Colonic mucosa (tissue), 4 donors: ENCODE measurements around the gene ATP23. TPM values are rescaled to one million over a fixed set of nuclear protein-coding genes. Genes with fewer than 3 reads are reported as not detected.

Experiments
- DNase-seq: peaks from one replicate; pipeline ENCODE4 v3.0.0-alpha.2; 2020
- H3K27ac ChIP-seq: fragments of 200-600 bp; one replicate; pipeline ENCODE4 v1.8.0; 2021
- H3K27me3 ChIP-seq: fragments of 200-600 bp; one replicate; pipeline ENCODE4 v1.8.0; 2021
- H3K36me3 ChIP-seq: fragments of 200-600 bp; one replicate; pipeline ENCODE4 v1.8.0; 2021
- H3K4me1 ChIP-seq: fragments of 200-600 bp; one replicate; pipeline ENCODE4 v1.8.0; 2021; ENCODE audit warnings: mild to moderate bottlenecking
- H3K4me3 ChIP-seq: fragments of 200-600 bp; one replicate; pipeline ENCODE4 v1.8.0; 2021
- H3K9ac ChIP-seq, 2 donors: one replicate each; pipeline ENCODE4 v1.7.0; 2013; ENCODE audit warnings: control low read depth in 2 of 2, low read depth in 2 of 2, low read length in 2 of 2
- H3K9me3 ChIP-seq: fragments of 200-600 bp; one replicate; pipeline ENCODE4 v1.8.0; 2021
- CTCF ChIP-seq: fragments of 200-600 bp; IDR thresholded peaks from one replicate; pipeline ENCODE4 v1.8.0; 2022; ENCODE audit warnings: antibody characterized with exemption, mild to moderate bottlenecking
- intact Hi-C: fragments of 100-400 bp; cut with DNase I; formaldehyde crosslinking; loops from one replicate; pipeline ENCODE4 v1.14.1; 2022
- total RNA-seq, 2 donors: library from RNA; stranded (reverse); fragmentation: NEBNext Ultra II Directional in 1 of 2; extraction: Animal tissue kit (Norgen Biotek cat#: 25700) in 1 of 2; gene quantifications; one replicate each; pipeline ENCODE4 v1.2.1, GENCODE V29; 2021
- donor health status: healthy.
- donor health status: DM: no; HTN: no; CAD: no.
- donor health status: DM: no; HTN: no; CAD: no.

ATP23 gene
- total RNA-seq: 10 to 100 TPM; 13.1 to 14.9 TPM

- intact Hi-C loops: no loop called here
- H3K4me1 ChIP-seq: peaks cover 4% of the 10 kb centered on the region
- no peak for TF ChIP-seq CTCF
- no peaks in the 10 kb centered on the region for H3K27me3 ChIP-seq
- no peaks in the 10 kb centered on the region for H3K36me3 ChIP-seq
- peak within 1 kb of the TSS; percentile 76 to 99 for H3K9ac ChIP-seq
- H3K27ac ChIP-seq: peak within 1 kb of the TSS; percentile 87
- no peaks in the 10 kb centered on the region for H3K9me3 ChIP-seq
- DNase-seq: peak; percentile 94
- peak within 1 kb of the TSS; percentile 51 for H3K4me3 ChIP-seq
Observed at GRCh38 chr12:57941165-57941894, at the start of gene ATP23. Gene ATP23 (plus strand): TSS chr12:57941567. CDS start chr12:57941702, 135 bp downstream.

GRCh38 chr12:57892232-57892972 lies 49.0 kb upstream of the ATP23 start:
- TF ChIP-seq CTCF: no peak
- peak; percentile 68 for DNase-seq
- H3K9ac ChIP-seq: peak overlapping the region in 1 of 2 donors; percentile 78
- H3K27ac ChIP-seq: peak overlapping the region; percentile 92
- H3K27me3 ChIP-seq: no peaks in the 10 kb centered on the region
- no peaks in the 10 kb centered on the region for H3K9me3 ChIP-seq
- no peaks in the 10 kb centered on the region for H3K36me3 ChIP-seq
- intact Hi-C loops: no loop called here
- no peak overlapping the region for H3K4me3 ChIP-seq
- H3K4me1 ChIP-seq: peaks cover 38% of the 10 kb centered on the region

- TF ChIP-seq CTCF: peak; percentile 19
- H3K9ac ChIP-seq: peak overlapping the region; percentile 38 to 82
- no peaks in the 10 kb centered on the region for H3K27me3 ChIP-seq
- no peaks in the 10 kb centered on the region for H3K9me3 ChIP-seq
- peak; percentile 87 for DNase-seq
- peak overlapping the region; percentile 92 for H3K27ac ChIP-seq
- H3K4me3 ChIP-seq: no peak overlapping the region
- peaks cover 41% of the 10 kb centered on the region for H3K4me1 ChIP-seq
- intact Hi-C loops: no loop called here
- H3K36me3 ChIP-seq: no peaks in the 10 kb centered on the region
Observed at GRCh38 chr12:57893431-57894353, 47.7 kb upstream of the ATP23 start.

GRCh38 chr12:57894399-57895292 lies 46.7 kb upstream of the ATP23 start:
- intact Hi-C loops: no loop called here
- Histone ChIP-seq H3K4me3 (no peak overlapping the region), H3K4me1 (peaks cover 41% of the 10 kb centered on the region)

More at GRCh38 chr12:57894399-57895292, 46.7 kb upstream of the ATP23 start:
- peak overlapping the region in 1 of 2 donors; percentile 82 for H3K9ac ChIP-seq
- H3K27ac ChIP-seq: peak overlapping the region; percentile 92
- H3K36me3 ChIP-seq: no peaks in the 10 kb centered on the region
- no peaks in the 10 kb centered on the region for H3K27me3 ChIP-seq
- H3K9me3 ChIP-seq: no peaks in the 10 kb centered on the region
- TF ChIP-seq CTCF: no peak
- DNase-seq: peak; percentile 32
